HG02885 (cell line): ENCODE measurements around the gene SNED1.

Source experiments
- ATAC-seq: cut with Tn5 transposase; IDR thresholded peaks from one replicate; pipeline ENCODE4 v1.9.1; 2021; ENCODE audit warnings: mild to moderate bottlenecking; ENCODE audit not compliant: unreplicated experiment, poor library complexity

The SNED1 gene

GRCh38 chr2:241064008-241064801, 65.8 kb downstream of the SNED1 start:
- ATAC-seq = no peak

DNA sequence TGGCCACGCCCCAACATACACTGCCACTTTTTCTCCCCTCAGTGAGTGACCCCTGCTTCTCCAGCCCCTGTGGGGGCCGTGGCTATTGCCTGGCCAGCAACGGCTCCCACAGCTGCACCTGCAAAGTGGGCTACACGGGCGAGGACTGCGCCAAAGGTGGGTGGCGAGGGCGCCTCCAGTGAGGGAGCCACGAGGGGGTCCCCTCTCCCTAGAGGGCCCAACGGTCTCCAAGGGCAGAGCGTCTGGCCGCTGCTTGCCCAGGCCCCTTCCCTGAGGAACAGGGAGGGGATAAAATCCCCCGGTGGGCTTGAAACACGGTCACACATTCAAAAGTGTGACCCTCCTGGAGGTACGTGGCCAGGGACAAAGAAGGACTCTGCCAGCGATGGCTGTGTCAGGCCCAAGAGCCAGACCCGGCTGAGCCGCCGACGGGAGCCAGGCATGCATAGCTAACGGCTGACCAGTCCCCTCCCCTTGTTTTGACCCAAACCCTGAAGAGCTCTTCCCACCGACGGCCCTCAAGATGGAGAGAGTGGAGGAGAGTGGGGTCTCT, 66.5 kb downstream of the SNED1 start:
- no peak for ATAC-seq

- ATAC-seq = no peak
Observed at GRCh38 chr2:241065355-241065803, 67.0 kb downstream of the SNED1 start.

DNA sequence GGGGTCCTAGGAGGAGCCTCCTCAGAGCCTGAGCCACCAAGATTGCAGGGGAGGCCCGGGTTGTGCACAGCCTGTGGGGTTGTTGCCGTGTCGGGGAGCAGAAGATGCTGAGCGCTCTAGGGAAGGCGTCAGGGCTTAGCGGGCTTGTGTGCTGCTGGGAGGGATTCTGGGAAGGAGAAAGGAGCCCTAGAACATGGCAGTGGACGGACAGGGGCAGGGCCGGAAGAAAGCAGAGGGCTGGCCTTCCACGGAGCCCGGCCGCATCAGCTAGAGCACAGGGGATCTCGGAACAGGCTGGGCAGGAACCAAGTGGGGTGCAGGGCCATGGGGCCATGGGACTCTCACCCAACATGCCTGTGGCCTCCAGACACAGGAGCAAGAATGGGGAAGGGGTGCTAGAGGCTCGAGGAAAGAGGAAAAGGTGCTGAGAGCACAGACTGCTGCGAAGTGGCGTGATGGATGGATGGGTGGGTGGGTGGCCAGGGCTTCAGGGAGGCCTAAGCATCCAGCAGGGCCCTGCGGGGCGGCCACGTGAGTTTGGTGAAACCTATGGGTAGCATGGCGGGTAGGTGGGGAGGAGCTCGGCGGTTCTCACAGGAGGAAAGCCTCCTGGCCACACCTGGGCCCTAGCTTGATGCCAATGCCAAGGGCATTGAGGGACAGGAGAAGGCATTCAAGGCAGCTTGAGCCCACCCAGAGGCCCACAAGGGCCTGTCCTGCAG, 67.9 kb downstream of the SNED1 start:
- no peak for ATAC-seq

DNA sequence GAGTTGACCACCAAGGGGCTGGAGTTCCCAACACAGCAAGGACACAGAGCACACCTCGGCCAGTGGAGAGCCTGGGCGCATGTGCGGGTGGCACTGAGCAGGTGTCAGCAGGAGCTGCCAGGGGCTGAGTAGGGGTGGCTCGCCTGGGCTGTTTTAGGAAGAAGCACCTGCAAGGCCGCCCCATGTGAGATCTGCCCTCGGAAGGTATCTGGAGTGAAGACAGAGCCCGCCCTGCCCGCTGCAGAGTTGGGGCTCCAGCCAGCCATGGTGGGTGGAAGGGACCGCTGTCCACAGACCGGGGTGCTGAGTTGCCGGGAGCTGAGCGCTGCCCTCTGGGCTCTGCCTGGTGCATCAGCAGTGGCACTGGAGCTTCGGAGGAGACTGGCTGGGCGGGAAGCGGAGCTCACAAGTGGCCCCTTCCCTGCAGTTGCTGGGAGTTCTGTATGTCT, 68.5 kb downstream of the SNED1 start:
- ATAC-seq = no peak

- ATAC-seq = no peak
Observed at GRCh38 chr2:241067501-241068135, 69.2 kb downstream of the SNED1 start.

DNA sequence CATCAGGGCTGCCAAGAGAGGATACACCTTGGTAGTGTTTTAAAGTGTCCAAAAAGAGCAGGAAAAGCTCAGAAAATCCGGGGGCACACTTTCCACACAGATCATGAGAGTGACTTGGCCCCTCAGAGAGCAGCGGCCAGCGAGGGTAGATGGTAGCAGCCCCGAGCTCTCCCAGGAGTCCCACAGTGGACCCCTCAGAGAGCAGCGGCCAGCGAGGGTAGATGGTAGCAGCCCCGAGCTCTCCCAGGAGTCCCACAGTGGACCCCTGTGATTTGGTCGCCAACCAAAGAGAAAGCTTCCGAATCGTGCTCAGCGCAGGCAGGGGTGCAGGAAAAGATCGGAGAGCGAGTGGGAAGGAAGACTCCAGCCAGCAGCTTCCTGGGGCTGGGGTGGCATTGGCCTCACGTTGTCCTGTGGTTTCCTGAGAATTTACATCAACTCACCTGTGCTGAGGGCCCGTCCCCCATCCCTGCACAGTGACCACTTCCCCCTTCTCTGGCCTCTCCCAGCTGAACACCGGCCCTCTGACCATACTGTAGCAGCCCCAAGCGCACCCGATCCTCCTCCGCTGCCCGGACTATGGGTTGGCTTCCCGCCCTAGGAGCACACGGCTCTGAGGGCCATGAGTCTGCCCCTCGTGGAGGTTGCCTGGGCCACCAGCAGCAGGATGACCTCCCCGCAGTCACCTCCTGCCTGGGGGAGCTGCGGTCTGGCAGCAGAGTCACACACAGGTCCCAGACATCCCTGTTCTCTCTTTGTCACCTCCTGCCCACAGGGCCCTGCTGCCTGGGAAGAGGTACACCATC, 69.9 kb downstream of the SNED1 start:
- ATAC-seq = no peak

GRCh38 chr2:241068942-241069810, 70.8 kb downstream of the SNED1 start:
- ATAC-seq = no peak

- no peak for ATAC-seq
Observed at GRCh38 chr2:241069821-241070281, 71.4 kb downstream of the SNED1 start.

DNA sequence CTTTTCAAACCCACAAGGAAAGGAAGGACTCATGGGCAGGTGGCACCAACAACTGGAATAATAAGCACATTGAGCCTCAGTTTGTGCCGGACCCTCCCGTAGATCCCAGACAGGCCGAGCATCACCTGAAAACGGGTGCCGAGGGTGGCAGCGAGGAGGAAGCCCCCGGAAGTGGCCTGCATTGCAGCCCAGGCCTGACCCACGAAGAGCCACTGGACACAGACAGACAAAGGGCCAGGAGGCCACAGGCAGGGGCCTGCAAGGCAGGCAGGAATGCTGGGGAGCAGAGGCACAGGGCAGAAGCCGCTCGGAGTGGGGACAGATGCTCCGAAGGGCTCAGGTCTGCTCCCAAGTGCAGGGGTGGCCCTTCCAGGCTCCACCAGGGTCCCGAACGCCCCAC, 71.9 kb downstream of the SNED1 start:
- no peak for ATAC-seq

DNA sequence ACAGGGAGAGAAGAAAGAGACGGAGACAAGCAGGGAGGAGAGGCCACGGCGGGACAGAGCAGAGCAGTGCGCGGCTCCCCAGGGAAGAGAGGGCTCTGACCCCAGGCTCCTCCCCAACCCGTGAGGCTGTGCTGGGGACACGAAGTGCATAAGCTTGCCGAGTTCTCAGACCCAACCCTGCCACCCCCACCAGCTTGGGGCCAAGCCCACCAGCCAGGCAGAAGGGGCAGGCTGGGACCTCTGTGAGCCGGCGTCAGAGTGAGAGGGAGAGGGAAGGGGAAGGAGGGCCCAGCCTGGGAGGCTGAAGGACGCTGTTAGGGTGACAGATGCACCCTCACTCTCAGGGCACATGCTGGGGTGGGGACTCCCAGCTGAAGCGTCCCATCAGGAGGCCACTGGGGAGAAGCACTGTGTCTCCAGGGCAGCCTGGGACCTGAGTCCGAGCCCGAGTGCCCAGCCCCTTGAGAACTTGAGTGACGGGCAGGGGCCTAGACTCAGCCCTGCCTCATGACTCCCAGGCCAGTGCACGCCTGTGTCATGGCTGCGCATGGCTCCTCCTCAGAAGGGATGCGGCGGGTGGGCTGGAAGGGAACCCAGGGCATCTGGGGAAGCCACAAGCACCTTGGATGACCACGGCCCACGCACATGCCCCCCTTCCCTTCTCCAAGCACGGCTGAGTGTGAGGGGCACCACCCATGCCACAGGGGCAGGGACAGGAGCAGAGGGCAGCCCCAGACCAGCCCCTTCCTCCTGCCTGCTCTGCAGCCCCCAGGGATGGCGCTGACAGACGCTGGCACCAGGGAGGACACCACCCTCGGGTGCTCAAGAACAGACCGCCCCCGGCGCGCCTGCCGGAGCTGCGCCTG, 72.6 kb downstream of the SNED1 start:
- ATAC-seq = no peak

DNA sequence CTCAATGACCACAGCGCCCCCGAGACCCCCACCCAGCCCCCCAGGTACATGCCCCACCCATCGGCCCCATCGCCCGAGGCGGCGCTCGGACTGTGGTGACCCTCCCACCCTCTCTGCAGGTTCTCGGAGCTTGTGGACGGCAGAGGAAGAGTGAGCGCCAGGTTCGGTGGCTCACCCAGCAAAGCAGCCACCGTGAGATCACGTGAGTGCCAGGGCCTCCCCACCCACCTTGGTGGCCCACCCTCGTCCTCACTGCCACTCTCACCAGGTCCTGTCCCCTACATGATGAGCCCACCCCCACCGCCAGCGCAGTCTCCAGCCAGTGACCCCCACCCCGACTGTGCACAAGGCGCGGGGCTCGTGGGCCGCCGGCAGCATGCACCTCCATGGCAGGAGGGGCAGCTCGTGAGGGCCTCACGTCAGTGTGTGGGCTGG, 73.3 kb downstream of the SNED1 start:
- no peak for ATAC-seq

DNA sequence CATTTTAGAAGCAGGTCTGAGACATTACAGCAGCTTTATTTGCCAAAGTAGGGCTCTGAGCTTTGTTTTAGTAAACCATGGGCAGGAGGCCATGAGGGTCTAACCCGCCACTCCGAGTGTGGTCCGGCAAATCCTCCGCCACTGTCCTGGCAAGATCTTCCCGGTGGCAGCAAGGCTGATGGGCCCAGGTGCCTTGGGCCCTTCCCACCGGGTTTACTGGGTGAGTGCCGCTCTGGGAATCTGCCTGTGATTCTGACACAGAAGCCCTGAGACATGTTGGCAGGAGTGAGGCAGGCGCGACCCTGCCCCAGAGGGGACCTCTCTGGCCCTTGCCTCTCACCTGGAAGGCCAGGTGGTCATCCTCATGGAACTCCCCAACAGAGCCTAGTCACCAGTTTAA, 73.7 kb downstream of the SNED1 start:
- no peak for ATAC-seq

DNA sequence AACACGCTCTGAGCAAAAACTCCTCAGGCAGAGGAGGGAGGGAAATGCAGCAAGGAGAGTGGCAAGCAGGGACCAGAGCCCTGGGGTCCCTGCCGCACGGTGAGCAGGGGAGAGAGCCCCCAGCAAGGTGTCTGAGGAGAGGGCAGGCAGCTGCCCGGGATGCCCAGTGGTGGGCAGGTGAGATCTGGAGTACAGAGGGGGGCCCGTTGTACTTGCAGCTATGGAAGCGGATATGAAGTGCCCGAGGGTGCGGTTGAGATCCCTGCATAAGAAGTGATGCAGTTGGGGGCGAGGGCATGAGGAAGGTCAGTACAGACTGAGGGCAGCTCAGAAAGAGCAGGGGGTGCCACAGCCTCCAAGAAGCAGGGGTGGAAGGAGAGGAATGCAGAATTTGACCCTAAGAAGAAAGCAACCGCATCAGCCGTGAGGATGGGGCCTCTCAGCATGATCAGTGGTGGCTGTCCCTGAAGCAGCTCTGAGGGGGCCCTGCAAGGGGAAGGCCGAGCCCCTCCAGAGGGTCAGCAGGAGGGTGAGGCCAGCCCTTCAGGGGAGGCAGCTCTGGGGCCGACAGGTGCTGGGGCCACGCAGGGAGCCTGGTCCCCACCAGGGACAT, 74.2 kb downstream of the SNED1 start:
- no peak for ATAC-seq

DNA sequence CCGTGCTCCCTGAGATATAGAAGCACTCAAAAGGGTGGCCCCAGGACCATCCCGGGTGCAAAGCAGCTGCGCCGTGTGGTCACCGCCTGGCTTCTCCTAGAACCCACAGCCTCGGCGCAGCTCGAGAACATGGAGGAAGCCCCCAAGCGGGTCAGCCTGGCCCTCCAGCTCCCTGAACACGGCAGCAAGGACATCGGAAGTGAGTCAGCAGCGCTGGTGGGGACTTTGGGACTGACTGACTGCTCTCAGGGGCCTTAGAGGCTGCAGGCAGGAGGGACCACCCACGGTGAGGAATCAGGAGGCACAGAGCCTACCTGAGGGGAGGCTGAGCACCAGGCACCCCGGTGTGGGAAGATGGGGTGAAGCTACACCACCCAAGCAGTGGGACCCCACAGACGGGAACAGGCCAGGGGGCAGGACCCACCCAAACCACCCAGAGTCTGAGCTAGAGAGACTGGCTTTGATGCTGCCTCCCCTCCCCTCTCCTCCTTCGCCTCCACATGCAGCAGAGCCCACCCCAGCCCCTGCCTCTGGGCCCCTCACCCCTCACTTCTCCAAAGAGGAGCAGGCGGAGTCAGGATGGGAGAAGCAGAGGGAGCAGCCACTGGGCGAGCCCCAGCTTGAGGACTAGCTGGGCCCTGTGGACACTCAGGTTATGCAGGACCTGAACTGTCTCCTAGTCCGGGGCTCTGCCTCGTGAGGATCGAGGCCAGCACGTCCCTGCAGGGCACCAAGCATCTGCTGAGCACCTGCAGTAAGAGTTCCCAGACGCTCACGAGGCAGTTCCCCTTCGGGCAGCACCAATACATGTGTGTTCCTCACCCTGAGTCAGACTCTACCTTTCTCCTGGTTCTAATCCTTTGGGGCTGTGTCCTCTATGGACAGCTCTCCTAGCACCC, 75.0 kb downstream of the SNED1 start:
- no peak for ATAC-seq

- no peak for ATAC-seq
Observed at GRCh38 chr2:241074065-241074818, 75.8 kb downstream of the SNED1 start.
